SIG-M5 (cell line): ENCODE data around the gene TDO2.
A peak's percentile ranks its signal among the peaks of the same experiment; 100 is the strongest.
"Not testable (repeated sequence)": the region's sequence is repeated elsewhere in the genome, so short reads cannot be mapped to it uniquely, and the experiment has no call there.

Experiments used
- DNase-seq: peaks from one replicate; lab custom pipeline; 2025; lab: John Stamatoyannopoulos, UW

The TDO2 gene

GRCh38 chr4:155903453-155903852 is at the start of gene TDO2:
TDO2 (plus strand) TSS chr4:155903696; CDS start chr4:155903759, 63 bp downstream.
- no peak for DNase-seq

GRCh38 chr4:155854582-155855226 is 48.8 kb upstream of the TDO2 start:
- DNase-seq: no peak

DNA sequence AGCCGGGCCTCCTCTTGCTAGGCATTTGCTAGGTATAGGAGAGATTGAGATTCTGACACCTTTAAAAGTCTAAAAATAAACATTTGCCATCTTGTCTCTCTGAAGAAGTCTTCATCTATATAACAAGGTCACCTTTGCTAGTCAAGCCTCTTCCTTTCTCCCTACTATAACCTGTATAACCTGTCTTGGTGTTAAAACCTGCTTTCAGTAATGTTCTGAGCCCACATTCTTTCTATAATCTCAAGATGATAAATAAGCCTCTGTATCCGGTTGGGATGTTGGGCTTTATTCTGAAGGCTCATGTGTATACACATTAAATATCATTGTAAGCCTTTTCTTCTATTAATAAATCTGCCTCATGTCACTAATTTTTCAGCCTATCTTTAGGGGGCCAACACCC is 47.6 kb upstream of the TDO2 start:
- no peak for DNase-seq

- DNase-seq: no peak
Measured at GRCh38 chr4:155866177-155866576, 37.3 kb upstream of the TDO2 start, which contains the start of gene ASIC5. ASIC5 (minus strand) TSS chr4:155866277; CDS start chr4:155866226, 51 bp downstream.

DNA sequence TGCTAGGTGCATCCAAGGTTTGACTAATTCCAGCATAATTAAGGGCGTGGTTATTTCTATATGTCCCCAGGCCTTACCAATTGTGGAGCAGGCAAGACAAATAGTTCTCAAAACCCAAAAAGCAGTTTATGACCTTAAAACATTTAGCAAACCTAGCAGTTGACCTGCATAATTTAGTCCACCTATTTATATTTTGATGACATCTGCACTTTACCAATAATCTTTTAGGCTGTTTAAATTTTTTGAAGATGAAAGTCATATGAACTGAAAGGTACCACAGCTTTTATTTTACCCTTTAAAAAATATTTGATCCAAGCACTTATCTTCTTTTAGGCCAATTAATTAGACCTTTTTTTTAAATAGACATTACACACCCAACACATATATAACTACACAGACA is 27.6 kb upstream of the TDO2 start:
- DNase-seq: no peak

DNA sequence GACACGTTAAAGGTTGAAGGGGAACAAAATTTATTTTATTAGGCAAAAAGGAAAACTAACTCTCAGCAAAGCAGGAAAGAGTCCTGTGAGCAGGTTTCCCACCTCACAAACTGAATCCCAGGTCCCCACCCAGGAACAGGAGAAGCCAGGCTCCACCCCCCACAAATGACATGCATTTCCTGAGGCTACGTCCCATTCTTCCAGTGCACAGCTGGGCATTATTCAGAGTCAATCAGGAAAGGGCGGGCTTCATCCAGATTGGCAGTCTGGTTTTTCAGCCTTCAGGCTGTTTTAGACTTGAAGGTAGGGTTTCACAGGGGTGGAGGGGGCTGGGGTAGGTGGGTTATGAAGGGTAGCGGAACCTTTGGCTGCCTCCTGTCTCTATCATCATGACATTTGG is 25.5 kb upstream of the TDO2 start:
- DNase-seq: no peak

DNA sequence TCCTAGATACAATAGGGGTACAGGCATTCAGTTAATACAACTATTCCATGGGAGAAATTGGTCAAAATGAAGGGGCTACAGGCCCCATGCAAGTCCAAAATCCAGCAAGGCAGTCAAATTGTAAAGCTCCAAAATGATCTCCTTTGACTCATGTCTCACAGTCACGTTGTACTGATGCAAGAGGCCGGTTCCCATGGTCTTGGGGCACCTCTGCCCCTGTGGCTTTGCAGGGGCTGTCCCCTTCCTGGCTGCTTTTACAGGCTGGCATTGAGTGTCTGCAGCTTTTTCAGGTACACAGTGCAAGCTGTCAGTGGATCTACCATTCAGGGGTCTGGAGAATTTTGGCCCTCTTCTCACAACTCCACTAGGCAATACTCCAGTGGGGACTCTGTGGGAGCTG is 24.9 kb upstream of the TDO2 start:
- no peak for DNase-seq

DNA sequence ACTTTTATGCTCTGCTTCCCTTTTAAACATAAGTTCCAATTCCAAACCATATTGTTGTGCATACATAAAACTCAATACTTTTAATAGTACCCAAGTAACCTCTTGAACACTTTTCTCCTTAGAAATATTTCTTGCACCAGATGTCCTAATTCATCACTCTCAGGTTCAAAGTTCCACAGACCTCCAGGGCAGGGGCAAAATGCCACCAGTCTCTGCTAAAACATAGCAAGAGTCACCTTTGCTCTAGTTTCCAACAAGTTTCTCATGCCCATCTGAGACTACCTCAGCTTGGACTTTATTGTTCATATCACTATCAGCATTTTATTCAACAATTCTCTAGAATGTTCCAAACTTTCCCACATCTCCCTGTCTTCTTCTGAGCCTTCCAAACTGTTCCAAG is 23.7 kb upstream of the TDO2 start:
- no peak for DNase-seq

DNA sequence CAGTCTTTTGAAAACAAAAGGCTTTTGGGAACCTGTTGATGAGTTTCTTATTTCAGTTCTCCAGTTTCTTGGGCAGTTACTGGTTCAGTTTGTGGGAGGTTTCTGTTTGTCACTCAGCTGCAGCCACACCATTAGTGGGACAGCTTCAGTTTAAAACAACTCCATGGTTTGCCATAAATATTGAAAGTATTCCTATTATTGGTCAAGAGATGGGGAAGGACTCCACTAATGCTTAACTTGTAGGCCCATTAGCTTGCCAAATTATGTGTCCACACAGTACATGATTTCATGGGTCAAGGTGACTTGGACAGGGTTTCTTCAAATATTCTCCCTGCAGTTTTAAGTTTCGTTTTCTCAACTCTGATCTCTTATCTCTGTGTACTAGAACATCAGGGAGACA is 21.9 kb upstream of the TDO2 start:
- DNase-seq: no peak

DNA sequence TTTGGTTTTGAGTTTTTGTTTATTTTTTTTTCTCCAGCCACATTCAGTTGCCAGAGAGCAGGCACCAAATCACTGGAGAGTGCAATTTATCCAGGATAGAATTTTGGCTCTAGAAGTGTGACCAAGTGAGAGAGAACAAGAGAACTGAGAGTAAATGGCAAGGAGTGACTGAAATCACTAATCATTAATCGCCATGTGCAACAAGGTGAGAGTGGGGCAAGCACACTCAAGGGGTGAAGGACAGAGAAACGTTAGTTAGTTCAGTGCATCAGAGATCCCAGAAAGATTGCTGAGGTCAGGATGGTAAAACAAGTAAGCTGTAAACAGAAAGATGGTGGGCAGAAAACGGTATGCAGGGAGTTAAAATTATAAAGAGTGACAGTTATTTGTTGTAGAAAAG is 19.6 kb upstream of the TDO2 start:
- no peak for DNase-seq

GRCh38 chr4:155885666-155886065 is 17.8 kb upstream of the TDO2 start:
- DNase-seq: no peak

- DNase-seq: no peak
Measured at GRCh38 chr4:155887045-155887444, 16.5 kb upstream of the TDO2 start.

- no peak for DNase-seq
Measured at GRCh38 chr4:155887847-155888570, 15.5 kb upstream of the TDO2 start.

- DNase-seq: peak; percentile 25
Measured at GRCh38 chr4:155889031-155889793, 14.3 kb upstream of the TDO2 start.

DNA sequence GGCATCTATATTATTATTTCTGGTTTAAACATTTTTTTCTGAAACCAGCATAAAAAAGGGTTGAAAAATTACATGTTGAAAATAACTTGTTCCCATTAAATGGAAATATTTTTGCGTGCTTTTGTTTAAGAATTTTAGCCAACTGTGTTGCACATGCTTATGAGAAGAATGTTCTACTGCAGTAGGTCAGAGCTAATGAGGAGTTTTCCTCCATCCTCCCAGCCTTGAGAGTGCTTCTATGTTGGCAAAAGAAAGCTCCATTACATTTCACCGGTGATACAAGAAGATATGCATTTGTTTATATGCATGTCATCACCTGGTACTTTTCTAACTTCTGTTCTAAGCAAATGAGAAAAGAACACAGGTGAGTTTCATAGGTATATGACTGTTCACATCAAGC is 13.6 kb upstream of the TDO2 start:
- DNase-seq: no peak

GRCh38 chr4:155891058-155891457 is 12.4 kb upstream of the TDO2 start:
- DNase-seq: no peak

GRCh38 chr4:155898371-155898770 is 5.1 kb upstream of the TDO2 start:
- DNase-seq: not testable (repeated sequence)

GRCh38 chr4:155899891-155900290 is 3.6 kb upstream of the TDO2 start:
- no peak for DNase-seq

DNA sequence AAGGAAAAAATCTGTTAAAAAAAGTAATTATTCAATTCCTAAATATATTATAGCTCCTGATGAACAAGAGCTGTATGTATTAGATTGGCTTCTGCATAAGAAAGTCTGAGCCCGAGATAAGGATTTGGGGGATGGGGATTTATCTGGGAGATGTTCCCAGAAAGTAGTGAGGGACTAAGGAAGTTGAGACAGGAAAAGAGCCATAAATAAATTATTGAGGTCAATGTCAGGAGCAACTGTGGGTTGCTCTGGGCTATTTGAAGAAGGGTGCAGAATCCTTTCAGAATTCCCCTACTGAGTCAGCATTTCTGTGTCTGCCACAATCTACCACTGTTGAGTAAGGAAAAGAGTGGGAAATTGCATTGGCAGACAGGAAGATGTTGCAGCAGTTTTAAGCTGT is 3.1 kb upstream of the TDO2 start:
- DNase-seq: no peak

DNA sequence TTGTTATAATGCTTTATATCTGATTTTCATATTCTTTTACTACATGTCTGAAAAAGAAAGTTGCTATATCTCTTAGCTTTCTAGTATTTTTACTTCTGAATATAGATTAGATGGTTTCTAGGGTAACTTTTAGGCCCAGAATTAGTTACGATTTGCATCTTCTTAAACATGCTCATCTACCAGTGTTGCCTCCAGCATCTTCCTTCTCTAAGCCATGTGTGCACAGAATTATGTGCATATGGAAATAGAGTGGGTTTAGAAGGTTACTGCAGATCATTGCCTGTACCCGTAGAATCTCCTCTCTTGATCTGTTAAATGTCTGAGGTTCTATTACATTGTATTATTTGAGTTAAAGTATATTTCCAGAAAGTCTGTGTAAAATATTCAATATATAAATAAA is 2.5 kb upstream of the TDO2 start:
- no peak for DNase-seq

- DNase-seq: no peak
Measured at GRCh38 chr4:155904331-155904730, 835 bp downstream of the TDO2 start.

DNA sequence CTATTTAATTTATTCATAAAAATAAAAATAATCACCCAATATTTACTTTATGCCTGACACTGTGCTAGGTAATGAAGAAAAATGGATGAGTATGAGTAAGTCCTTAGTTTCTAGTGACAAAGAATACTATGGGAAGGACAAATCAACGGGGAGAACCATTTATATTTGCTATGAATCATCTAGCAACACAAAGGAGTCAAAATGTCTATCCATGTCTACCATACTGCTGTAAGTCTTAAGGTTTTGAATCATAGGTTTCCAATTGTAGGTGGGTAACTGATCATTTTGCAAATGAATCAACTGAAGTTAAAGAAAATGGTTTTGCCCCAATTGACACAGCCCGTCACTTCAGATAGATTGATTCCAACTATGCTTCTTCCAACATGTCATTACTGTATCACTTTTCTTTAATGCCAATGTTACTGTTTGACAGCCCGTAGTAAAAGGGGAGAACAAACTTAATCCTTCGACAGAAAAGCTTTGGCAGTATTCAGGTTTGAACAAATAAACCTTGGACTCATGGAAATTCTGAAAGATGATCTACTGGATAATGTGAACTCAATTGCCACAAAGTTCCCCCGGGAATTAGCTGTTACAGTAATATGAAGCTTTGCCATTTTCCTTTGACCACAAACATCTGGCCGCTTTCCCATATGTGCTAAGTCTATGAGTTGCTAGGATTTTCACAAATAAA is 3.2 kb downstream of the TDO2 start:
- no peak for DNase-seq
